NCI-H510A (cell line): ENCODE results near the gene GLT8D1.

Experiments used
- DNase-seq: peaks from one replicate; lab custom pipeline; 2025; lab: John Stamatoyannopoulos, UW

GLT8D1 gene

DNA sequence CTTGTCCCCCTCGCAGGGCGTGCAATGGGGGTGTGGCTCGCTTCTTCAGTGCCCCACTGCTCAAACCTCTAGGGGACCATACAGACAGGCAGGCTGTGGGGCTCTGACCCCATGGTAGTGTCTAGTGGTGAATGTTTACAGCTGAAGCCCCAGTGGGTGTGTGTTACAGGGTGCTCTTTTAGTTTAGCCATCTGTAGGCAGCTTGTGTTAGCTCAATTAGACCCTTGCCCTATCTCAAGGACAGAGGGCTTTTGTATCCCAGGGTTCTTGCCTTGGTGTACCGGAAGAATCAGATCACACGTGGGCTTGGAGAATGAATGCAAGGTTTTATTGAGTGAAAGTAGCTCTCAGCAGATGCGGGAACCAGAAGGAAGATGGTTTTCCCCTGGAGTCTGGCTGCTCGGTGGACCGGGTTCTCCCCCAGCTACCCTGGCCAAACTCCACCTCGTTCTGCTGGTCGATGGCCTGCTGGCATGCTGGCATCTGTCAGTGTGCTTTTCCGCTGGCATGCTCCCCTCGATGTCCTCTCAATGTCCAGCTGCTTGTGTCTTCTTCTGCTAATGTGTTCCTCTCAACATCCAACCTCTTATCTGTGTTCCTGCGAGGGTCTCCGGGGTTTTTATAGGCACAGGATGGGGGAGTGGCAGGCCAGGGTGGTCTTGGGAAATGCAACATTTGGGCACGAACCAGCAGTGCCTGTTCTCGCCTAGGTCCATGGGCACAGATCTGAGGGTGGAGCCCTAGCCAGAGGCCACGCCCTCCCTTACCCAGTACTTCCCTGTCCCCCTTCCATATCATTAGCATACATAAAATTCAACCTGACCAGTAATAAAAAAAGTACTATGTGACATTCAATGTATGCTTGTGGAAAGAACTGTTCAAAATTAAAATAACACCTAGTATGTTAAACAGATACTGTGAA is 7.0 kb upstream of the GLT8D1 start:
- no peak for DNase-seq

DNA sequence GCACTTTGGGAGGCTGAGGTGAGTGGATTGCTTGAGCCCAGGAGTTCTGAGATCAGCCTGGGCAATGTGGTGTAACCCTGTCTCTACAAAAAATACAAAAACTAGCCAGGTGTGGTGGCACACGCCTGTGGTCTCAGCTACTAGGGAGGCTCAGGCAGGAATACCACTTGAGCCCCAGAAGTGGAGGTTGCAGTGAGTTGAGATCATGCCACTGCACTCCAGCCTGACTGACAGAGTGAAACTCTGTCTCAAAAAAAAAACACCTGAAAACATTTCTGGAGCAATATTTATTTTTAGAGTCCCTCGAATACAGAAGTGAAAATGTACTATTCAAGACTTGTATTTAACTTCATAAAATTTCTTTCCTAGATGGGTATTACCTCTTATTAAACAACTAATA is 4.9 kb upstream of the GLT8D1 start:
- DNase-seq: no peak

DNA sequence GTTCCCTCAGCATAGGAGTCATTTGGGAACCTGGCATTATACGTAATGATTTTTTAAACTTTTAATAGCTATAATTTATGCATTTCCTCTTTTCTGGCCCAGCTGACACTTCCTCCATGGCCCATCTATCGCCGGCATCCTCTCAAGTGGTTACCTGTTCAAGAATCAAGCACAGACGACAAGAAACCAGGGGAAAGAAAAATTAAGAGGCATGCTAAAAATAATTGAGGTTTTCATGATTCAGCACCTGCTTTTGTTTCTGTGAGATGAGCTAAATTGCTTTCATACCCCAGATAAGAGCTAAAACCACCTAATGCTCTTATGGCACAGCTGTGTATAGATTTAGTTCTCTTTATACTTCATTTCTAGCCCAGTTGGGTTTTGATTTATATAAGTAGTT is 2.0 kb upstream of the GLT8D1 start:
- no peak for DNase-seq

GRCh38 chr3:52705438-52705687 is 228 bp downstream of the GLT8D1 start:
- DNase-seq: no peak

DNA sequence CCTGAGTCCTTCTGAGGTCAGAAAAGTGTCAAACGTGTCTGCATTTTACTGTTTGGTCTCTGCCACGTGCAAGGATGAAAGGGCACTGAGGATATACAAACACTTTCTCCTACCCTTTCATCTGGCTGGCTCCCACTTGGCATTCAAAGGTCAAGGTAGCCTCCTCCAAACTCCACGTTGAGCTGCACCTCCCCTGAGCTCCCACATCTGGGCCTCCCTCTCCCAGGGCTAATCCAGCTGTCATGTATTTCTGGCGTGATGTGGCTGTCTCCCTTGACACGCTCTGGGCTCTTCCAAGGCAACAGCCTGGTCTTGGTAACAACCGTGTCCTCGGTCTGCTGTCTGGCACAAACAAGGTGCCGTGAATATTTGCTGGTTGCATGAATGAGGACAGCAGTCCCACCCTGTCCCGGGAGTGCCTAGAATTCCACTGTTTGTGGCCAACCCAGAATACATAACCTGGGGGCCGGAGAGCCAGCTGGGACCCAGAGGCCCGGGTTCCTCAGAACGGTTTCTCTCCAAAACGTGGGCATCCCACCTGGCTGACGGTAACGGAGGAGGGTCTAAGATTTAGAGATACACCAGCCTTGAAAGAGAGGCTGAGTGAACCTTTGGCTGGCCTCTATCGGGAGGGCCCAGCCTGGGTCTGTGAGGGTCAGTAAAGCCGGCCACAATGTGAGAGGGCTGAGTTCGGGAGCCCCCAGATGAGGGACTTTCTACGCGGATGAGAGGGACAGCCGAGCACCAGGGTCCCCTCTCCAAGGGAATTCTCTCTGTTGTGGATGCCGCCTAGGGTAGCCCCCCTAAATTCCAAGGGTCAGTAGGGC is 767 bp downstream of the GLT8D1 start:
- DNase-seq: no peak

DNA sequence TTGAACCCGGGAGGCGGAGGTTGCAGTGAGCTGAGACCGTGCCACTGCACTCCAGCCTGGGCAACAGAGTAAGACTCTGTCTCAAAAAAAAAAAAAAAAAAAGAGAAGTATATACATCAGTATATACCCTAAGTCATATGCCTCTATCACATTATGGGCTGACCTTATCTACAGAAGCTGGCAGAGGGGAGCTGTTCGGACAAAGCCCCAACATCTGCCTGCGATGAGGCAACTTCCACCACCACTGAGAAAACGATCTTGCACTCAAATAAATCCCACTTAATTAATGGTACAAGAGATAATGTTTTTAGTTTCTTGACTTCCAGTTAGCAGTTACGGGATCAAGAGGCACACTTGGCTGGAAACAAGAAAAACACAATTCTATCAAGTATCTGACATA is 2.2 kb downstream of the GLT8D1 start:
- no peak for DNase-seq

DNA sequence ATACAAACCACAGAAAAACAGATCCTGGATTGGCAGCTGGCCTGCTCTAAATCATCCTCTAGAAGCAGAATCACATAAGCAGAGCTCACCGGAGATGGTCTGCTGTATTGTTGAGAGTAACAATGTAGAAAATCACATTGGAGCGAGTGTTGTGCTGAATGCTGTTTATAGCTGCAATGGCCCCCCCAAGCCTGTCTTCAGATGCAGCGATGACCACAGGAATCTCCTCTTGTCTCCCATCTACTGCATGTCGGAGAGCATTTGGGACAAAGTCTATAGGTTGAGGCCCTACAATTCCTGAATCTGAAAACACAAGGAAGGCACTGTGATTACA is 8.0 kb downstream of the GLT8D1 start:
- DNase-seq: no peak

DNA sequence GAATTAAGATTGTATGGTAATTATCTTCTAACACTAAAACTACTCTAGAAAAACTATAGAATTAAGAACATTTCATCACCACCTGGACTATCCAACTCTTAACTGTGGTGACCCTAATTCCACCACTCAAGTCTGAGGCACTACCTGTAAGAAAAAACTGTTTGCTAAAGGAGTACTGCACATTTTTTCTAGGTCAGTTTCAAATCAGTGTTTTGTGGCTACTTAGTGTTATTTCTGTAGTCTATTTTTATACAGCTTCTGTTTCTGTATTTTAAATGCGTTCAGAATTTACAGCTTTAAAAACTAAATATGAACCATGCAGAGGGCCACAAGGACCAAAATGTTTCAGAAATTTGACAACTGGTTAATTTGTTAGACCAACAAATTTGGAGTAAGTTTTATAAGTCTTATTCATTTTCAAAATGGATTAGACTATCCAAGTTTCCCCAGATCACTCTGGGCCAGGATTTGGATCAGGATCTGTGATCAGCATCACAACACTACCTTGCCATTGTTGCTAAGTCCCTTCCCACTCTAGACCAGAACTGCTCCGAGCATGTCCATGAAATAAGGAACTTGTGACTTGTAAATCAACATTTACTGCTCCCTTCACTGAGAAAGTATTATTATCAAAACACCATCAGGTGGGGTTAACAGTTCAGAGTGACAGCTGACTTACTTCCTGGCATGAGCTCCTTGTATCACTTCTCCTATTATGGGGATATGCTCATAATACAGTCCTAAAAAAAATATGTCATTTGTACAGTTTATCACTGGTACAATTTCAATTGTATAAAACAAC is 8.6 kb downstream of the GLT8D1 start:
- no peak for DNase-seq

GRCh38 chr3:52695798-52696671 is 9.6 kb downstream of the GLT8D1 start:
- DNase-seq: no peak

GRCh38 chr3:52694528-52695189 is 10.9 kb downstream of the GLT8D1 start:
- no peak for DNase-seq

DNA sequence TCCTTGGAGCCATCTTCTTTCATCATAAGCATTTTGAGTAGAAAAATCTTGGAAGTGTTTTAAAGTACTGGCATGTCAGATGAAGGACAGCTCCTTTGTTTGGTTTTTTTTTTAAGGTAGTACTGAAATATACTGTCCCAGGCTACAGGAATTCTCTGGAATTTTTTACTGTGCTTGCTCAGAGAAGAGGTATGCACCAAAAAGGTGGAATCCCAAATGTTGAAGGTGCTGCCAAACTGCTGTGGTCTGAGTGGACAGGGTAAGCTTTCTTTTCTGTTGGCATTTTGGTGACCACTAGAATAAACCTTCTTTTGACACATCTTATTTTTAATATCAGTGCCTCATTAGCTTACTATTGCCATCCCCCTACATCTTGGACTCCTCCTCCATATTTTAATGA is 12.5 kb downstream of the GLT8D1 start:
- no peak for DNase-seq

DNA sequence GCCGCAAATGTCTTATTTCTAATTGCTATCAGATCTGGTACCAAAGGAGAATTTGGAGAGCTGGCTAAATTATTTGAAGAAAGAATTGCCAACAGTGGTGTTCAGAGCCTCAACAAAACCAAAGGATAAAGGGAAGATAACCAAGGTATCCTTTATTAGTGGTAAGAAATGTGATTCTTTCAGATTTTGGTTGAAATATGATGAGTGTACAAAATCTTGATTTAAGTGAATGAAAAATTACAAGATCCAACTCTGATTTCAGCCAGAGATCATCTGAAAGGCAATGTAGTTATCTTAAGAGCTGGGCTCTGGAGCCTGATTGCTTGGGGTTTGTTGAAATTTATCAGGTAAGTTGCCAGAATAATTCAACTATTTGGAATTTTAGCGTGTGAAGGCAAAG is 15.0 kb downstream of the GLT8D1 start:
- no peak for DNase-seq

DNA sequence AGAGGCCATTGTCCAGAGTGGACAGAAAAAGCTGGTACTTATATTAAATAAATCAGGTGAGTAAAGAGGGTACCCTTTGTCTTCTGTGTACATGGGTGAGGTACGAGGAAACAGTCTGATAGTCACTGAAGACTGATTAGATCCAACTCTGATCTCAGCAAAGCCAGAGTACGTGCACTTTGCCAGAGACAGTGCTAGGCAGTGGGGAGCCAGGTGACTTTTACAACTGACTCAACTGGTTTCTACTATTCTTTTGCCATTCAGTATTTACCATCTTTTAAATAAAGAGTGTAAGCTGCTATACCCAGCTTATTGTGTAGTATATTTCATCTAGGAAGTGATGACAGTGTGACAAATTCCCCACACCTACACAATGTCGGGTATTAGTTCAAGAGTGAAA is 16.4 kb downstream of the GLT8D1 start:
- DNase-seq: no peak

- DNase-seq: no peak
Observed at GRCh38 chr3:52688266-52688665, 17.3 kb downstream of the GLT8D1 start.

- peak; percentile 86 for DNase-seq
Observed at GRCh38 chr3:52685709-52686691, 19.6 kb downstream of the GLT8D1 start, which contains the start of the genes GNL3 and PBRM1. TSS of gene GNL3 (plus strand) at chr3:52686032. CDS start at chr3:52686093, 61 bp downstream. TSS of gene PBRM1 (minus strand) at chr3:52685913.

GRCh38 chr3:52685285-52685708 is 20.3 kb downstream of the GLT8D1 start:
- peak; percentile 70 for DNase-seq

- no peak for DNase-seq
Observed at GRCh38 chr3:52684184-52684583, 21.4 kb downstream of the GLT8D1 start.

DNA sequence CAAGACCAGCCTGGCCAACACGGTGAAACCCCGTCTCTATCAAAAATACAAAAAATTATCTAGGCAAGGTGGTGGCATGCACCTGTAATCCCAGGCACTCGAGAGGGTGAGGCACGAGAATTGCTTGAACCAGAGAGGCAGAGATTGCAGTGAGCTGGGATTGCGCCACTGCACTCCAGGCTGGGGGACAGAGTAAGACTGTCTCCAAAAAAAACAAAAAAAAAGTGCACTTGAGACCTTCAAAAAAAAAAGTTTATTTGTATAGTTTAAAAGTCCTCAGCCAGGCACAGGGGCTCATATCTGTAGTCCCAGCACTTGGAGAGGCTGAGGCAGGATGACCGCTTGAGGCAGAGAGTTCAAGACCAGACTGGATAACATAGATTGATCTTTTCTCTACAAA is 22.0 kb downstream of the GLT8D1 start:
- no peak for DNase-seq

GRCh38 chr3:52682016-52682415 is 23.6 kb downstream of the GLT8D1 start:
- DNase-seq: no peak

DNA sequence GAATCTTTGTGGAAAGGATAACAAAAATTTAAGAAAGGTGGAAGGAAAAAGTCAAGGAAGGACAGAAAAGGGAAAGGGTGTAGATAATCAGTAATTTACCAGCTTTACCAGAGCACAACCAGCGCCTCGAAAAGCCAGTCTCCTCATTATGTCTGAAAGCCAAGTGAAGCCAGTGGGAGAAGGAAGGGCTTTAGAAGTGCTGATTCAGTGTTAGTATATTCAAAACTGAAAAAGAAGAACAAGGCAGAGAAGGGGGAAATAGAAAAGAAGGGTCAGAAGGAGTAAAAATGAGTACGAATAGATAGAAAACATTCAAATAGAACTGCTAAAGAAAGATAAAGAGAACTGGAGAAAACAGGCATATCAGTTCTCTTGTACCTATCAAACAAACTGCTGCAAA is 24.0 kb downstream of the GLT8D1 start:
- DNase-seq: no peak
